Transverse colon (tissue), 3 donors: ENCODE measurements around the gene PIAS4.

ENCODE experiments used
- CTCF ChIP-seq, 5 experiments: fragments of 200-600 bp in 3 of 5; fragments of 450-650 bp in 2 of 5; sonication (generic) in 3 of 5; IDR thresholded peaks; 1 replicate in 2 of 5; 2 replicates in 3 of 5; pipeline ENCODE4 v1.5.1; 2016 to 2017; ENCODE audit warnings: antibody characterized with exemption in 5 of 5, inconsistent platforms in 3 of 5, mild to moderate bottlenecking in 2 of 5, moderate library complexity in 1 of 5
- EP300 ChIP-seq: sonication (generic); formaldehyde crosslinking; IDR thresholded peaks from one replicate; pipeline ENCODE4 v1.6.1; 2017; ENCODE audit warnings: antibody characterized with exemption, low read depth
- POLR2A ChIP-seq: fragments of 450-650 bp; IDR thresholded peaks from one replicate; pipeline ENCODE4 v1.6.1; 2016; ENCODE audit warnings: antibody characterized with exemption, mild to moderate bottlenecking, moderate library complexity

GRCh38 chr19:4052993-4053422 is 45.5 kb downstream of the PIAS4 start:
- TF ChIP-seq CTCF (IDR thresholded peaks at IDR 0.05): no peak
- TF ChIP-seq POLR2A: no peak
- no peak for TF ChIP-seq EP300
